ENCODE measurements around the gene RBM39. TPM values are rescaled to one million over a fixed set of nuclear protein-coding genes. Genes with fewer than 3 reads are reported as not detected.

Gene RBM39
- total RNA-seq, 1 experiment from 2014 or later, result 341 TPM

DNA sequence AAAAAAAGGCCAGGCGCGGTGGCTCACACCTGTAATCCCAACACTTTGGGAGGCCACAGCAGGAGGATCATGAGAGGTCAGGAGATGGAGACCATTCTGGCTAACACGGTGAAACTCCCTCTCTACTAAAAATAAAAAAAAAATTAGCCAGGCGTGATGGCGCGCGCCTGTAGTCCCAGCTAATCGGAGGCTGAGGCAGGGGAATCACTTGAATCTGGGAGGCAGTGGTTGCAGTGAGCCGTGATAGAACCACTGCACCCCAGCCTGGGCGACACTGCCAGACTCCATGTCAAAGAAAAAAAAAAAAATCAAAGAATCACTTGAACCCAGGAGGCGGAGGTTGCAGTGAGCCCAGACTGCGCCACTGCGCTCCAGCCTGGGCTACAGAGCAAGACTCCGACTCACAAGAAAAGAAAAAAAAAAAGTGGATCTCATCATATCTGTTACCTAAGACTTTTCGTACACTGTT, 4.2 kb downstream of the RBM39 start:
- Histone ChIP-seq H4K20me1 (ENCODE audit: low read length) (peaks cover 74% of the 10 kb centered on the region), H3K4me3 (ENCODE audit: low read length) (0 out of 2 replicates have a peak overlapping the region, but pooled peaks have one; percentile 45), H3K36me3 (ENCODE audit: low read depth, low read length) (peaks cover 72% of the 10 kb centered on the region), H3K79me2 (ENCODE audit: low read length) (peaks cover 97% of the 10 kb centered on the region), H3K9me3 (ENCODE audit: low read length) (no peaks in the 10 kb centered on the region), H2AFZ (ENCODE audit: low read length) (no peak overlapping the region), H3K27ac (ENCODE audit: low read length) (no peak overlapping the region), H3K9me2 (replicated peaks; ENCODE audit: low read length) (no peaks in the 10 kb centered on the region), H3K9ac (ENCODE audit: low read length) (no peak overlapping the region), H3K4me2 (ENCODE audit: low read length) (0 out of 2 replicates have a peak overlapping the region, but pooled peaks have one; percentile 55), H3F3A (ENCODE audit: low read length, unreplicated experiment) (no peaks in the 10 kb centered on the region), H3K27me3 (ENCODE audit: low read length) (no peaks in the 10 kb centered on the region), H3K4me1 (ENCODE audit: insufficient read depth, low read length) (peaks cover 38% of the 10 kb centered on the region)
- ATAC-seq (no peak), DNase-seq (no peak)
- TF ChIP-seq, protein P1, sequence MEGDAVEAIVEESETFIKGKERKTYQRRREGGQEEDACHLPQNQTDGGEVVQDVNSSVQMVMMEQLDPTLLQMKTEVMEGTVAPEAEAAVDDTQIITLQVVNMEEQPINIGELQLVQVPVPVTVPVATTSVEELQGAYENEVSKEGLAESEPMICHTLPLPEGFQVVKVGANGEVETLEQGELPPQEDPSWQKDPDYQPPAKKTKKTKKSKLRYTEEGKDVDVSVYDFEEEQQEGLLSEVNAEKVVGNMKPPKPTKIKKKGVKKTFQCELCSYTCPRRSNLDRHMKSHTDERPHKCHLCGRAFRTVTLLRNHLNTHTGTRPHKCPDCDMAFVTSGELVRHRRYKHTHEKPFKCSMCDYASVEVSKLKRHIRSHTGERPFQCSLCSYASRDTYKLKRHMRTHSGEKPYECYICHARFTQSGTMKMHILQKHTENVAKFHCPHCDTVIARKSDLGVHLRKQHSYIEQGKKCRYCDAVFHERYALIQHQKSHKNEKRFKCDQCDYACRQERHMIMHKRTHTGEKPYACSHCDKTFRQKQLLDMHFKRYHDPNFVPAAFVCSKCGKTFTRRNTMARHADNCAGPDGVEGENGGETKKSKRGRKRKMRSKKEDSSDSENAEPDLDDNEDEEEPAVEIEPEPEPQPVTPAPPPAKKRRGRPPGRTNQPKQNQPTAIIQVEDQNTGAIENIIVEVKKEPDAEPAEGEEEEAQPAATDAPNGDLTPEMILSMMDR (conservative IDR thresholded peaks at IDR 0.05; ENCODE audit: low read depth, low read length), result no peak
- TF ChIP-seq EZH2 (IDR thresholded peaks at IDR 0.05; ENCODE audit: low read length, unreplicated experiment) (no peak), EZH2phosphoT487 (IDR thresholded peaks at IDR 0.05; ENCODE audit: borderline replicate concordance, low read length) (no peak)
- BruUV-seq (replicated peaks), result no TSS peak
- intact Hi-C loops (cut with micrococcal nuclease), result no loop called here
- ChIA-PET POLR2A (ENCODE audit: unreplicated experiment) (no interaction called here), CTCF (no interaction called here)

DNA sequence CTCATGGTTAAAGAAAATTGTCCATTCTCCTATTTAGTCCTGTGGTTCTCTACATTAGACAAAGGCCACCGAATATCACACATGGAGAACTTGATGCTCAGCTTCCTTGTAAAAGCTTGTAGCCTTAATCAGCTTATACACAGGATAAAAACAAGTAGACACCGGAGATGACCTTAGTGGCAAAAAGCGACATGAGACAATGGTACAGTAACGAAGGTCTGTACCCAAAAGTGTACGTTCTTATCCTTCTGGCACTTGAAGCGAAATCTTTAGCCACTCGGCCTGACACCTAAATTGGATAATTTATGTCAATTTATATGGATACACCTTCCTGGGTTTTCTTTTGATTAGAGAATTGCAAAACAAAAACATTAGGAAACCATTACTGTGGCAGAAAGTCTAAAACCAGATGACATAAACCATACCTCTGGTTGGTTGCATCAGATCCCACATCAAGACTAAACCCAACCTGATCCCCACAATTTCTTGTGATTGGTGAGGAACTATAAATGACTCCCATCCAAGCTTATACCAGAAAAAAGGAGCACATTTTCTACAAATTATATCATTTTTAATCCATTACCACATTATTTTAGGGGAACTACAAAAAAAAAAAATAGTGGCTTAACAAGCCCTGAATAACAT, 6.1 kb downstream of the RBM39 start:
- ChIA-PET POLR2A (ENCODE audit: unreplicated experiment) (no interaction called here), CTCF (no interaction called here)
- no TSS peak for BruUV-seq (replicated peaks)
- H3K4me3 ChIP-seq (ENCODE audit: low read length), result peak overlapping the region; percentile 15; the same call in 1 of the 2 replicates
- no peak overlapping the region for H3K9ac ChIP-seq (ENCODE audit: low read length)
- no peaks in the 10 kb centered on the region for H3K27me3 ChIP-seq (ENCODE audit: low read length)
- no peaks in the 10 kb centered on the region for H3K9me2 ChIP-seq (replicated peaks; ENCODE audit: low read length)
- peak overlapping the region; percentile 20 for H3K4me2 ChIP-seq (ENCODE audit: low read length)
- H4K20me1 ChIP-seq (ENCODE audit: low read length), result peaks cover 87% of the 10 kb centered on the region
- H3F3A ChIP-seq (ENCODE audit: low read length, unreplicated experiment), result no peaks in the 10 kb centered on the region
- ATAC-seq, result no peak
- TF ChIP-seq, protein P1 (conservative IDR thresholded peaks at IDR 0.05; ENCODE audit: low read depth, low read length), result no peak
- TF ChIP-seq EZH2 (IDR thresholded peaks at IDR 0.05; ENCODE audit: low read length, unreplicated experiment) (no peak), EZH2phosphoT487 (IDR thresholded peaks at IDR 0.05; ENCODE audit: borderline replicate concordance, low read length) (no peak)
- H3K36me3 ChIP-seq (ENCODE audit: low read depth, low read length), result peaks cover 86% of the 10 kb centered on the region
- peaks cover 100% of the 10 kb centered on the region for H3K79me2 ChIP-seq (ENCODE audit: low read length)
- H3K27ac ChIP-seq (ENCODE audit: low read length), result no peak overlapping the region
- no peak overlapping the region for H2AFZ ChIP-seq (ENCODE audit: low read length)
- no peaks in the 10 kb centered on the region for H3K9me3 ChIP-seq (ENCODE audit: low read length)
- intact Hi-C loops (cut with micrococcal nuclease), result no loop called here
- peaks cover 37% of the 10 kb centered on the region for H3K4me1 ChIP-seq (ENCODE audit: insufficient read depth, low read length)
- DNase-seq, result no peak
